Peyer's patch (tissue), 4 donors: Measurements from ENCODE around the gene ZNF787. TPM values are rescaled to one million over a fixed set of nuclear protein-coding genes. Genes with fewer than 3 reads are reported as not detected.

Experiments used
- DNase-seq, 3 donors: peaks; one replicate each; pipeline ENCODE4 v3.0.0-alpha.2; 2017 to 2019
- H3K27ac ChIP-seq, 4 donors: fragments of 200-600 bp; sonication (generic); one replicate each; pipeline ENCODE4 v1.5.1; 2016 to 2019
- H3K27me3 ChIP-seq, 2 donors: fragments of 200-600 bp; sonication (generic); one replicate each; pipeline ENCODE4 v1.5.1; 2019
- H3K36me3 ChIP-seq, 3 donors: fragments of 200-600 bp; sonication (generic); one replicate each; pipeline ENCODE4 v1.5.1; 2016 to 2019
- H3K4me1 ChIP-seq, 4 donors: fragments of 200-600 bp; sonication (generic); one replicate each; pipeline ENCODE4 v1.5.1; 2016 to 2019
- H3K4me3 ChIP-seq, 4 donors: fragments of 200-600 bp; sonication (generic); 1 replicate in 3 of 4; 2 replicates in 1 of 4; pipeline ENCODE4 v1.5.1; 2016 to 2019; ENCODE audit warnings: mild to moderate bottlenecking in 1 of 4
- H3K9me3 ChIP-seq, 4 donors: fragments of 200-600 bp; sonication (generic); one replicate each; pipeline ENCODE4 v1.5.1; 2016 to 2019; ENCODE audit warnings: mild to moderate bottlenecking in 1 of 4
- CTCF ChIP-seq, 6 experiments: fragments of 450-650 bp in 4 of 6; fragments of 200-600 bp in 2 of 6; sonication (generic) in 1 of 6; IDR thresholded peaks; one replicate each; pipeline ENCODE4 v1.5.1; 2017 to 2019; ENCODE audit warnings: antibody characterized with exemption in 6 of 6, mild to moderate bottlenecking in 3 of 6, moderate library complexity in 1 of 6
- POLR2A ChIP-seq, 2 donors: fragments of 450-650 bp; IDR thresholded peaks; one replicate each; pipeline ENCODE4 v1.5.1; 2017; ENCODE audit warnings: antibody characterized with exemption in 2 of 2, mild to moderate bottlenecking in 2 of 2, moderate library complexity in 2 of 2
- total RNA-seq, 4 donors: library from RNA; depleted of rRNA; stranded (reverse); fragments of >200 nt; gene quantifications; one replicate each; pipeline ENCODE4 v1.1.0, GENCODE V29; 2016

Gene ZNF787
- total RNA-seq, 4 donors from 2014 or later = 19.0 to 42.1 (median 26.9) TPM

DNA sequence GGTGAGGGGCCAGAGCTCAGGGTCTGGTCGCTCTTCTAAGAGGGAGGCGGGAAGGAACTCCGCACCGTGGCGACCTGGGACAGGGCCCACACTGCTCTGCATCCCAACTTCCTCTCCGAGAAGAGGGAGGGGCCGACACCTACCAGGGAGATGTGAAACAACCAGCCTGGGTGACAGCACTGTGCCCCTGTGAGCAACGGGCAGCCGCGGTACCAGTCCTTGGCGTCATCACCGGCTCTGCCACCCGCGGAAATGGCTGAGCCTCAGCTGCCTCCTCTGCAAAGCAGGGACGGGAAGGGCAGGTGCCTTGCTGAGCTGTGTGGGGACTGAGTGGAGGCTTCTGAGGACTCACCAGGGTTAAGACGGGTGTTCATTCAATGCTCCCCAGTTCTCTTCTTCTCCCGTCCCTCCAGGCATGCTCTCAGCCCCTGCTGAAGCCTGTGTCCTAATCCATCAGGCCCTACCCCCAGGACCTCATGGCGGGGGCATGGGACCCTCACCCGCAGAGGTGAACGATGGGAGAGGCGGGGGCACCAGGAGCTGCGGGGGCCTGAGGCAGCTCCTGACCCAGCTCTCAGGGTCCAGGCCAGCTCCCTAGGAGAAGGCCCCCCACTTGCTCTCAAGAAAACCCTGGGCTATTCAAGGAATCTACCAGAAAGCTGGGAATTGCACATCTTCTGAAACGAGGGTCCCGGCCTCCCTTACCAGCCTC lies 9.3 kb downstream of the ZNF787 start:
- peaks cover 13 to 88% (median 43%) of the 10 kb centered on the region in 4 donors for H3K4me1 ChIP-seq
- peak overlapping the region; percentile 47 to 79 (median 67) for H3K27ac ChIP-seq
- TF ChIP-seq POLR2A (IDR thresholded peaks at IDR 0.05) (no peak), CTCF (IDR thresholded peaks at IDR 0.05) (no peak)
- peak; percentile 78 to 92 (median 86) for DNase-seq
- H3K27me3 ChIP-seq = no peaks in the 10 kb centered on the region
- peak overlapping the region in 2 of 4 donors; percentile 24 to 27 for H3K4me3 ChIP-seq
- peaks cover 0 to under 1% (median 0%) of the 10 kb centered on the region in 3 donors for H3K36me3 ChIP-seq
- no peaks in the 10 kb centered on the region for H3K9me3 ChIP-seq

GRCh38 chr19:56110515-56111448 lies 10.3 kb downstream of the ZNF787 start:
- H3K36me3 ChIP-seq = peaks cover 0 to 6% (median 0%) of the 10 kb centered on the region in 3 donors
- peaks cover 13 to 92% (median 43%) of the 10 kb centered on the region in 4 donors for H3K4me1 ChIP-seq
- H3K27me3 ChIP-seq = no peaks in the 10 kb centered on the region
- no peaks in the 10 kb centered on the region for H3K9me3 ChIP-seq
- TF ChIP-seq POLR2A (IDR thresholded peaks at IDR 0.05) (no peak), CTCF (IDR thresholded peaks at IDR 0.05) (no peak)
- no peak for DNase-seq
- H3K27ac ChIP-seq = peak overlapping the region; percentile 47 to 79 (median 67)
- peak overlapping the region in 2 of 4 donors; percentile 24 to 27 for H3K4me3 ChIP-seq

DNA sequence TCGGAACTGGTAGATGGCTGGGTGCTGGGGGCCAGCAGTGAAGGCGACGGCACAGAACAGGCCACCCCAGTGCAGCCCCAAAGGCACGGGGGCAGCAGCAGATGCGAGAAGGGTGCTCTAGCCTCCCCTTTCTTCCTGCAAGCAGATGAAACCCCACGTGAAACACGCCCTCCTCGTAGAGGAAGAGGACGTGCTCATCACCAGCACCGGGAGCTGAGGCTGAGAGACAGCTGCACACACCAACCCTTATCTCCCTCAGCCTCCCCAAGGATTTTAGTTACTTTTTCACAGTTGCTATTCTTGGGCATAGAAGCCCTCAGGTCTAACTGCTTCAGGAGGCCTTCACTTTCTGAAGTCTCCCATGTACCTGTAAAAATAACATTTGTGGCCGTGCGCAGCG lies 11.9 kb downstream of the ZNF787 start:
- H3K27me3 ChIP-seq = no peaks in the 10 kb centered on the region
- H3K4me3 ChIP-seq = no peak overlapping the region
- DNase-seq = no peak
- TF ChIP-seq POLR2A (IDR thresholded peaks at IDR 0.05) (no peak), CTCF (IDR thresholded peaks at IDR 0.05) (no peak)
- H3K9me3 ChIP-seq = no peaks in the 10 kb centered on the region
- peaks cover 13 to 97% (median 44%) of the 10 kb centered on the region in 4 donors for H3K4me1 ChIP-seq
- no peak overlapping the region for H3K27ac ChIP-seq
- H3K36me3 ChIP-seq = peaks cover 0 to 6% (median 0%) of the 10 kb centered on the region in 3 donors

DNA sequence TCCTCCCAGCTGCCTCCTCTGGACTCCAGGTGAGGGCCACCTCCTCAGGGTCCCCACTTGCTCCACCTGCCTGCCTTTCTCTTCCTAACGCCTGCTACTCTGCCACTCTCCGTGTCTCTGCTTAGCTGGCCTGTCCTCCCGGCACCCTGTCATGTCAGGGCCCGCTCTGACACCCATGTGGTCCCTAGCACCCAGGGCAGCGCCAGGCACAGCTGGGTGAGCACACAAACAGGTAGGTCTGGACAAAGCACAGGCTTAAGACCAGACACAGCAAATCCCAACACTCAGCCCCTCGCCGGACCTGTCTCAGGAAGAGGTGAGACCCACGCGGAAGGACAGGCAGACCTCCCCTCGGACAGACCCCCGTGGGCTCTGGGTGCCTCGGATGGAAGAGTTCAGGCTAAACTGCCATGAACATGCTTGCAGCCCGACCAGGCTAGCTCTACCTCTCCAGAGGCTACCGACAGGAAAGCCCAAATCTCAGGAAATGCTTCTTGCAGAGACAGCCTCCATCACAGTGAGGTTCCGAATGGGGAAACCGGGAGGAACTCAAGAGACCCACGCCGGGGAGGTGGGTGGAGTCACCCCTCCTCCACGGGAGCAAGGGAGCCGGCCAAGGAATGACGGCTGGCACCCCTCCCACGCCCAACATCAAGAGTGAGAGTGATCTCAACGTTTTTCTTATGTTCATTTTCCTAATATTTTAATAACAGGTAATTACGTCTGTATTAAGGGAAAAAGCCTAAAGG lies 12.5 kb downstream of the ZNF787 start:
- H3K36me3 ChIP-seq = peaks cover 0 to 6% (median 0%) of the 10 kb centered on the region in 3 donors
- peak overlapping the region in 2 of 4 donors; percentile 10 to 34 for H3K27ac ChIP-seq
- H3K4me1 ChIP-seq = peaks cover 13 to 91% (median 41%) of the 10 kb centered on the region in 4 donors
- H3K4me3 ChIP-seq = no peak overlapping the region
- H3K27me3 ChIP-seq = no peaks in the 10 kb centered on the region
- TF ChIP-seq POLR2A (IDR thresholded peaks at IDR 0.05) (no peak), CTCF (IDR thresholded peaks at IDR 0.05) (no peak)
- no peaks in the 10 kb centered on the region for H3K9me3 ChIP-seq
- no peak for DNase-seq
